ENCODE data around the gene PEBP1.

Gene PEBP1

DNA sequence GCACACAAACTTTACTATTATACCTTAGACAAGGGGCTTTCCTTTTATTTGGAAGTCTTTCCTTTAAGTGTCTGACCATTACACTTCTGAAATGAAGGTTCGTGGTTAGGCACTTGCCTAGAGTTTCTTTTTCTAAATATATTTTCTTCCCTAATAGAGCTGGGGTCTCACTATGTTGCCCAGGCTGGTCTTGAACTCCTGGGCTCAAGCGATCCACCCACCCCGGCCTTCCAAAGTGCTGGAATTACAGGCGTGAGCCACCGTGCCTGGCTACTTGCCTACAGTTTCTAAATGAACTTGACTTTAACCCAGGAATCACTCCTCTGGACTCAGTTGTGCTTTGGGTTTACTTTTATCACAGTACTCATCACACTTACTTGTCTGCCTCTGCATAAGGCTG is 57.6 kb downstream of the PEBP1 start:
- TF ChIP-seq POLR2A (IDR thresholded peaks at IDR 0.05; ENCODE audit: low read length) (no peak), GATA1 (IDR thresholded peaks at IDR 0.05; ENCODE audit: low read depth, low read length) (no peak)
- DNase-seq = no peak

DNA sequence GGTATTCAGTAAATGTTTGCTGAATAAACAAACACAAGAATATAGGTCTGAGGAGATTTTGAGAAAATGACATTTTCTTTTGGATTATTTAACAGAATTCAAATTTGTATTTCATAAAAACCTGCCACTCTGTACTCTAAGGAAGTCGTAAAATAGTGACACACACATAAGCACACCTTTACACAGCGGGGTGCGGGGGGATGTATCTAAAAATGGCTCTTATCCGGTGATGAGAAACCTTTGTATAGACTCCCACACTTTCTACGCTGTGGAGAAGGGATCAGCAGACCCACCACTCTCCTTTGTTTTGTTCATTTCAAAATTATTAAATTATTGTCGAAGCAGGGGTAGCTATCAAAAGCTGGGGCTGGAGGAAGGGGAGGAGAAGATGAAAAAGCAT is 58.0 kb downstream of the PEBP1 start:
- no peak for TF ChIP-seq GATA1 (IDR thresholded peaks at IDR 0.05; ENCODE audit: low read depth, low read length)
- no peak for TF ChIP-seq POLR2A (IDR thresholded peaks at IDR 0.05; ENCODE audit: low read length)
- DNase-seq = no peak
